Endothelial cell of umbilical vein (primary cell): ENCODE results near the gene SRPK2. TPM values are rescaled to one million over a fixed set of nuclear protein-coding genes. Genes with fewer than 3 reads are reported as not detected.

ENCODE experiments used
- BruUV-seq: library from RNA; stranded (reverse); fragments of 400-500 nt; replicated peaks from 2 replicates; lab custom pipeline; 2021; lab: Mats Ljungman, UMichigan
- CTCF ChIA-PET: fragments of 300-600, 350-600 bp; sonication (Branson Sonifier 250); formaldehyde crosslinking; loops from one replicate; lab custom pipeline; 2021; ENCODE audit warnings: antibody characterized with exemption, inconsistent platforms; lab: Charles Lee
- POLR2A ChIA-PET: fragments of 300-600, 350-600 bp; sonication (Branson Sonifier 250); formaldehyde crosslinking; loops from one replicate; lab custom pipeline; 2021; ENCODE audit warnings: antibody characterized with exemption, inconsistent platforms; lab: Charles Lee
- DNase-seq: peaks from one replicate; pipeline ENCODE4 v3.0.0-alpha.2; 2011; ENCODE audit warnings: low read depth, low spot score
- FAIRE-seq: peaks from 2 replicates; lab custom pipeline; 2011; peaks lifted over from hg19 to GRCh38; lab: Jason Lieb, UNC
- H2AFZ ChIP-seq: 2 replicates; pipeline ENCODE4 v1.6.0; 2012; ENCODE audit warnings: low read depth, low read length, control low read depth, inconsistent platforms
- H3K27ac ChIP-seq: 2 replicates; pipeline ENCODE4 v1.5.1; 2011; ENCODE audit warnings: low read depth, mild to moderate bottlenecking, control low read depth, low read length, moderate library complexity; ENCODE audit not compliant: insufficient read depth
- H3K27me3 ChIP-seq, 2 experiments: 2 replicates each; pipeline versions ENCODE4 v1.6.0 to v1.6.1; 2011; ENCODE audit warnings: low read length in 2 of 2, mixed read lengths in 1 of 2; ENCODE audit not compliant: control insufficient read depth in 2 of 2, insufficient read depth in 2 of 2
- H3K36me3 ChIP-seq, 2 experiments: 2 replicates in 1 of 2; 3 replicates in 1 of 2; pipeline ENCODE4 v1.5.1; 2011; ENCODE audit warnings: low read length in 2 of 2, mild to moderate bottlenecking in 1 of 2, moderate library complexity in 1 of 2; ENCODE audit not compliant: control insufficient read depth in 2 of 2, insufficient read depth in 2 of 2; ENCODE audit errors: extremely low read depth in 1 of 2
- H3K4me1 ChIP-seq: 3 replicates; pipeline ENCODE4 v1.5.1; 2011; ENCODE audit warnings: mild to moderate bottlenecking, low read length; ENCODE audit not compliant: control insufficient read depth, insufficient read depth; ENCODE audit errors: extremely low read depth
- H3K4me2 ChIP-seq: 2 replicates; pipeline ENCODE4 v1.6.1; 2011; ENCODE audit warnings: low read length, control low read depth, mixed read lengths; ENCODE audit not compliant: insufficient read depth
- H3K4me3 ChIP-seq, 3 experiments: fragments of 200-600 bp in 1 of 3; sonication (generic), shearing (Covaris generic) in 1 of 3; replicated peaks in 1 of 3; 2 replicates each; pipeline ENCODE4 v1.5.1; 2011 to 2016; ENCODE audit warnings: control low read depth in 3 of 3, low read length in 3 of 3, mild to moderate bottlenecking in 2 of 3, inconsistent platforms in 1 of 3, low read depth in 1 of 3, moderate library complexity in 1 of 3; ENCODE audit not compliant: insufficient read depth in 1 of 3
- H3K79me2 ChIP-seq: 2 replicates; pipeline ENCODE4 v1.6.0; 2012; ENCODE audit warnings: low read length, inconsistent platforms; ENCODE audit not compliant: control insufficient read depth, insufficient read depth
- H3K9ac ChIP-seq: replicated peaks from 2 replicates; pipeline ENCODE3; 2011; ENCODE audit warnings: low read length, control low read depth; ENCODE audit not compliant: insufficient read depth; ENCODE audit errors: extremely low read depth
- H3K9me1 ChIP-seq: replicated peaks from 3 replicates; pipeline ENCODE4 v1.6.0; 2011; ENCODE audit warnings: mild to moderate bottlenecking, low read length; ENCODE audit not compliant: control insufficient read depth, insufficient read depth; ENCODE audit errors: extremely low read depth
- H3K9me3 ChIP-seq: replicated peaks from 2 replicates; pipeline ENCODE4 v1.5.1; 2012; ENCODE audit warnings: low read length, inconsistent platforms; ENCODE audit not compliant: control insufficient read depth, insufficient read depth
- H4K20me1 ChIP-seq: replicated peaks from 2 replicates; pipeline ENCODE3; 2011; ENCODE audit warnings: mild to moderate bottlenecking, low read length; ENCODE audit not compliant: control insufficient read depth, insufficient read depth; ENCODE audit errors: extremely low read depth
- EZH2 ChIP-seq: IDR thresholded peaks from 2 replicates; pipeline ENCODE4 v1.6.1; 2012; ENCODE audit warnings: borderline replicate concordance, low read depth, mild to moderate bottlenecking, moderate library complexity, low read length, inconsistent platforms; ENCODE audit not compliant: severe bottlenecking
- FOS ChIP-seq: IDR thresholded peaks from 2 replicates; pipeline ENCODE4 v1.6.1; 2011; ENCODE audit warnings: mild to moderate bottlenecking, low read length, moderate library complexity, borderline replicate concordance; ENCODE audit not compliant: insufficient read depth
- GATA2 ChIP-seq: IDR thresholded peaks from 2 replicates; pipeline ENCODE4 v1.7.0; 2011; ENCODE audit warnings: low read depth, mild to moderate bottlenecking, moderate library complexity, mixed read lengths, low read length; ENCODE audit not compliant: insufficient read length, insufficient read depth
- JUN ChIP-seq: IDR thresholded peaks from 2 replicates; pipeline ENCODE4 v1.6.1; 2011; ENCODE audit warnings: borderline replicate concordance, low read depth; ENCODE audit not compliant: insufficient read length, insufficient read depth
- MYC ChIP-seq: IDR thresholded peaks from one replicate; pipeline ENCODE4 v1.6.1; 2011; ENCODE audit warnings: mild to moderate bottlenecking, low read depth, low read length
- POLR2AphosphoS5 ChIP-seq: IDR thresholded peaks from 2 replicates; pipeline ENCODE4 v1.6.1; 2012; ENCODE audit warnings: low read depth, mild to moderate bottlenecking, control low read depth, low read length, moderate library complexity; ENCODE audit not compliant: insufficient read depth
- dilution Hi-C: fragments of 300-500 bp; cut with MboI; formaldehyde crosslinking; loops from one replicate; pipeline ENCODE4 v1.15.0; 2019; ENCODE audit warnings: low sequenced_read_pairs; ENCODE audit not compliant: extremely low pct_ligation_motif_present
- intact Hi-C: fragments of 100-400 bp; cut with micrococcal nuclease; formaldehyde crosslinking; loops from one replicate; pipeline ENCODE4 v1.10.0; 2022
- polyA plus RNA-seq, 4 experiments: library from polyadenylated mRNA; depleted of rRNA in 3 of 4; stranded (reverse) in 3 of 4; unstranded in 1 of 4; fragments of >200 nt; gene quantifications; 2 replicates each; pipeline versions ENCODE4 v1.2.1 to v1.2.3, GENCODE V29; 2011 to 2012; ENCODE audit warnings: missing spikeins in 1 of 4
- total RNA-seq: library from RNA; stranded (reverse); gene quantifications from 2 replicates; pipeline ENCODE4 v1.2.3, GENCODE V29; 2021
- TF ChIP-seq, protein P1 (sequence below): IDR thresholded peaks from 2 replicates; pipeline ENCODE4 v1.6.1; 2011; ENCODE audit not compliant: insufficient read depth, insufficient read length

SRPK2 gene
- total and polyA plus RNA-seq, 2 donors (not counting 3 experiments of a cell fraction or from before 2014, with no cell fraction given), result 13.4 to 55.2 TPM

DNA sequence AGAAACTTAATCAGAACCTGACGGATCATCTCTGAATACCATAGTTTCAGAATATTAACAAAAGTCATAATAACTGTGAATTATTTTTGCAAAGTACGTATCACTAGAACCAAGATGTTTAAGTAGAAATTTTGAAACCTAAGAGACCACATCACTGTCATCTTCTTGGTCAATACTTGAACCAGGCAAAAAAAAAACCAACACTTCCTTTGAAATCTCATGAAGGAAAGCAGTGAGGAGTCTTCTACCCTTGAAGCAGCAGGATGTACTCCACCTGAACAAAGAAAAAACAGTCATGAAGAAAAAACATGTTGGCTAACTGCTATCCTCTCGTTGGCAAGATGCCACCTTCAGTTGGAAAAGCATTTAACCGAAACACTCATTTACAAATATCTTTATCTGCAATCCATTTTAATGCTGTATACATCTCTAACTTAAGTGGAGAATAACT, 82.4 kb downstream of the SRPK2 start:
- H3K4me1 ChIP-seq, result no peaks in the 10 kb centered on the region
- no peaks in the 10 kb centered on the region for H3K36me3 ChIP-seq
- POLR2A ChIA-PET, result no interaction called here
- no peak overlapping the region for H2AFZ ChIP-seq
- peak; percentile 12 for FAIRE-seq
- BruUV-seq, result no TSS peak
- H3K4me3 ChIP-seq, result no peak overlapping the region
- H3K4me2 ChIP-seq, result no peak overlapping the region
- no peak overlapping the region for H3K9ac ChIP-seq
- dilution Hi-C loops (no loop called here), intact Hi-C loops (no loop called here)
- peaks cover 11% of the 10 kb centered on the region for H4K20me1 ChIP-seq
- H3K9me1 ChIP-seq, result no peaks in the 10 kb centered on the region
- TF ChIP-seq JUN, result no peak
- TF ChIP-seq GATA2, result no peak
- no peak for TF ChIP-seq MYC
- TF ChIP-seq POLR2AphosphoS5, result no peak
- TF ChIP-seq, protein P1, sequence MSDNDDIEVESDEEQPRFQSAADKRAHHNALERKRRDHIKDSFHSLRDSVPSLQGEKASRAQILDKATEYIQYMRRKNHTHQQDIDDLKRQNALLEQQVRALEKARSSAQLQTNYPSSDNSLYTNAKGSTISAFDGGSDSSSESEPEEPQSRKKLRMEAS, result no peak
- no peak for TF ChIP-seq FOS
- H3K79me2 ChIP-seq, result peaks cover 54% of the 10 kb centered on the region
- CTCF ChIA-PET, result interaction anchor here (1.3 kb wide), 1 partner anchor 10 kb away, joined by 6 read pairs; no protein-coding TSS in a partner anchor
- H3K27me3 ChIP-seq, result no peaks in the 10 kb centered on the region
- no peaks in the 10 kb centered on the region for H3K9me3 ChIP-seq
- H3K27ac ChIP-seq, result no peak overlapping the region
- DNase-seq, result peak; percentile 15

DNA sequence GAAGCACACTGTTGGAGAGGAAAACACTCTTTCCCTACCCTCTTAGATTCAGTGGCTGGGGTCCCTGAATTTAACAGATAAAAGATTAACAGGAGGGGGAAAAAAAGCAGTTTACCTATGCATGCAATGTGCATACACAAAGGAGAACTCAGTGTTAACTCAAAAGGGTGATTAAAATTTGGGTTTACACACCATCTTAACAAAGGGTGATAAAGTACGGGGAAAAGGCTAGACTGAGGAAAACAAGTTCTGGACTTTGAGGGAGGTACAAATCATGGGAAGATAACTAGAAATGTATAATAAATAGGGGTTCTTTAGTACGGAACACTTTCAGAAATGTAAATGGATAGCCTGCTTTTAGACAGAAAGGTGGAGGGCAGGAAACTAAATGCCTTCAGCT, 83.1 kb downstream of the SRPK2 start:
- H3K79me2 ChIP-seq, result peaks cover 52% of the 10 kb centered on the region
- no peak overlapping the region for H2AFZ ChIP-seq
- intact Hi-C loops (no loop called here), dilution Hi-C loops (no loop called here)
- no peaks in the 10 kb centered on the region for H3K9me1 ChIP-seq
- no peaks in the 10 kb centered on the region for H3K4me1 ChIP-seq
- TF ChIP-seq JUN (no peak), EZH2 (no peak), POLR2AphosphoS5 (no peak), MYC (no peak)
- TF ChIP-seq, protein P1, result no peak
- CTCF ChIA-PET, result no interaction called here
- no peaks in the 10 kb centered on the region for H3K27me3 ChIP-seq
- no peaks in the 10 kb centered on the region for H3K9me3 ChIP-seq
- FAIRE-seq, result no peak
- no peak overlapping the region for H3K4me3 ChIP-seq
- peaks cover 11% of the 10 kb centered on the region for H4K20me1 ChIP-seq
- no peaks in the 10 kb centered on the region for H3K36me3 ChIP-seq
- BruUV-seq, result no TSS peak
- no peak overlapping the region for H3K4me2 ChIP-seq
- POLR2A ChIA-PET, result no interaction called here
- H3K27ac ChIP-seq, result no peak overlapping the region
- DNase-seq, result no peak
- no peak overlapping the region for H3K9ac ChIP-seq
